NCI-H226 (cell line): ENCODE data around the gene PLPPR2.
"Not testable (repeated sequence)": the region's sequence is repeated elsewhere in the genome, so short reads cannot be mapped to it uniquely, and the experiment has no call there.

Source experiments
- DNase-seq: peaks from one replicate; pipeline ENCODE4 v3.0.0-alpha.2; 2015

The PLPPR2 gene

GRCh38 chr19:11342429-11342828 lies 12.8 kb upstream of the PLPPR2 start:
- no peak for DNase-seq

- no peak for DNase-seq
These were observed 10.0 kb upstream of the PLPPR2 start for GRCh38 chr19:11345122-11345803.

GRCh38 chr19:11346104-11346940 lies 8.9 kb upstream of the PLPPR2 start, which contains the start of the genes CCDC159 and TMEM205:
CCDC159 (plus strand) TSS chr19:11346519; CDS start chr19:11346607, 88 bp downstream.
TMEM205 (minus strand) TSS chr19:11346268; CDS start chr19:11345619, 649 bp downstream.
- peak; percentile 98 for DNase-seq

GRCh38 chr19:11347546-11348039 lies 7.6 kb upstream of the PLPPR2 start:
- DNase-seq: no peak

GRCh38 chr19:11349171-11349570 lies 6.1 kb upstream of the PLPPR2 start:
- DNase-seq: no peak

GRCh38 chr19:11354102-11354501 lies 1.1 kb upstream of the PLPPR2 start:
- DNase-seq: not testable (repeated sequence)

GRCh38 chr19:11356074-11356397 lies 804 bp downstream of the PLPPR2 start:
- DNase-seq: no peak

GRCh38 chr19:11356676-11357550 lies 1.7 kb downstream of the PLPPR2 start:
- no peak for DNase-seq

GRCh38 chr19:11359421-11359820 lies 4.2 kb downstream of the PLPPR2 start:
- DNase-seq: no peak

GRCh38 chr19:11361037-11361770 lies 6.0 kb downstream of the PLPPR2 start:
- no peak for DNase-seq

- no peak for DNase-seq
These were observed 6.8 kb downstream of the PLPPR2 start for GRCh38 chr19:11361771-11362731.

GRCh38 chr19:11363881-11364280 lies 8.6 kb downstream of the PLPPR2 start:
- no peak for DNase-seq

GRCh38 chr19:11364296-11364904 lies 9.2 kb downstream of the PLPPR2 start:
- DNase-seq: no peak

GRCh38 chr19:11364935-11365334 lies 9.7 kb downstream of the PLPPR2 start:
- no peak for DNase-seq

- DNase-seq: no peak
These were observed 10.4 kb downstream of the PLPPR2 start for GRCh38 chr19:11365557-11366117.

GRCh38 chr19:11367528-11367927 lies 12.3 kb downstream of the PLPPR2 start:
- no peak for DNase-seq

- DNase-seq: no peak
These were observed 15.5 kb downstream of the PLPPR2 start for GRCh38 chr19:11370744-11371143.

GRCh38 chr19:11373166-11373884 lies 18.1 kb downstream of the PLPPR2 start:
- DNase-seq: no peak

GRCh38 chr19:11373885-11374432 lies 18.7 kb downstream of the PLPPR2 start:
- no peak for DNase-seq
